Vagina (tissue), 2 donors: Measurements from ENCODE around the gene SLC5A12.

Source experiments
- POLR2A ChIP-seq, 2 donors: fragments of 450-650 bp; IDR thresholded peaks; one replicate each; pipeline ENCODE4 v1.6.1; 2017; ENCODE audit warnings: antibody characterized with exemption in 2 of 2, mild to moderate bottlenecking in 2 of 2, moderate library complexity in 2 of 2
- TF ChIP-seq, protein P1 (sequence below), 3 experiments: fragments of 450-650 bp in 2 of 3; fragments of 200-600 bp in 1 of 3; sonication (generic) in 1 of 3; IDR thresholded peaks; one replicate each; pipeline ENCODE4 v1.5.1; 2017 to 2019; ENCODE audit warnings: antibody characterized with exemption in 3 of 3, mild to moderate bottlenecking in 2 of 3, moderate library complexity in 2 of 3

DNA sequence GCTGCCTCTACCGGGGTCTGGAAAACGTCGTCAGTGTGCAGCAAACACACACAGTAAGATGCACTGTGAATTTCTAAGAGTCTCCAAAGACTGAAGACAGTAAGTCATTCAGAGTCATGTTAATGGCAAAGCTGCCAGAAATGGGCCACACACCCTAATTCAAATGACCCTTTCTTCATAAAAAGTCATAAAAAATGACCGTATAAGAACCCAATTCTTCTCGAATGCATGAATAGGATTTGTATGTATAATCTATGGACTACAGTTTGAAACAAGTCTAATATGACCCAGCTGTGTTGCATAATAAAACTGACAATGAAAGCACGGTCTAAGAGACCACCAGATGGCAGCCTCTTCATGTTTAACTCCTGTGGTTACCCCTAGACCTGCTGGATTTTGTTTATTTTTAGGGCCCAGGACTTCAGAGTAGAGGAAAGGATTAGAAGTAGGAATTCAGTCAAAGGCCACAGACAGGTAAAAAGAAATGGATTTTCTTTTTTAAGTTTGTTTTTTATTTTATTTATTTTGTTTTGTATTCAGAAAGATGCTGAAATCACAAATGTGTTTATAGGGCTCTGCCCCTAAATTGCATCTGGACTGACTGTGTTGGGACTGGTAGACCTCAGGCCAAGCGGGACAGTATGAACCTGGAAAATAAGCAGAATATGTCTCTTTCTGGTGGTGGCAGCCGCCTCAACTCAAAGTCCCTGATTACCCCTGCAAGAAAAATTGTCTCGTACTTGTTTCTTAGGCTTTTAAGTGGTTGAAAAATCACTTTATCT lies 32.1 kb upstream of the SLC5A12 start:
- TF ChIP-seq, protein P1, sequence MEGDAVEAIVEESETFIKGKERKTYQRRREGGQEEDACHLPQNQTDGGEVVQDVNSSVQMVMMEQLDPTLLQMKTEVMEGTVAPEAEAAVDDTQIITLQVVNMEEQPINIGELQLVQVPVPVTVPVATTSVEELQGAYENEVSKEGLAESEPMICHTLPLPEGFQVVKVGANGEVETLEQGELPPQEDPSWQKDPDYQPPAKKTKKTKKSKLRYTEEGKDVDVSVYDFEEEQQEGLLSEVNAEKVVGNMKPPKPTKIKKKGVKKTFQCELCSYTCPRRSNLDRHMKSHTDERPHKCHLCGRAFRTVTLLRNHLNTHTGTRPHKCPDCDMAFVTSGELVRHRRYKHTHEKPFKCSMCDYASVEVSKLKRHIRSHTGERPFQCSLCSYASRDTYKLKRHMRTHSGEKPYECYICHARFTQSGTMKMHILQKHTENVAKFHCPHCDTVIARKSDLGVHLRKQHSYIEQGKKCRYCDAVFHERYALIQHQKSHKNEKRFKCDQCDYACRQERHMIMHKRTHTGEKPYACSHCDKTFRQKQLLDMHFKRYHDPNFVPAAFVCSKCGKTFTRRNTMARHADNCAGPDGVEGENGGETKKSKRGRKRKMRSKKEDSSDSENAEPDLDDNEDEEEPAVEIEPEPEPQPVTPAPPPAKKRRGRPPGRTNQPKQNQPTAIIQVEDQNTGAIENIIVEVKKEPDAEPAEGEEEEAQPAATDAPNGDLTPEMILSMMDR (IDR thresholded peaks at IDR 0.05) = peak; percentile 45 to 86 (median 54)
- no peak for TF ChIP-seq POLR2A (IDR thresholded peaks at IDR 0.05)
